A549 (cell line): ENCODE data around the gene RNF26. TPM values are rescaled to one million over a fixed set of nuclear protein-coding genes. Genes with fewer than 3 reads are reported as not detected.

ENCODE experiments used
- ATAC-seq, 2 experiments: fragments of 200-7000 bp in 1 of 2; fragments of >200 bp in 1 of 2; cut with Nextera tagmentation in 1 of 2; cut with Tn5 transposase in 1 of 2; 3 replicates each; pipeline versions ENCODE4 v1.8.0 to v1.9.1; 2018 to 2020; ENCODE audit warnings: mild to moderate bottlenecking in 1 of 2, moderate library complexity in 1 of 2
- CTCF ChIA-PET: fragments of 300-600 bp; sonication (Branson Sonifier 250); formaldehyde crosslinking; extraction: SDS; loops from one replicate; lab custom pipeline; 2021; ENCODE audit warnings: antibody characterized with exemption, inconsistent platforms; lab: Yijun Ruan, JAX
- POLR2A ChIA-PET: fragments of 350-600 bp; formaldehyde crosslinking; extraction: SDS; loops from one replicate; lab custom pipeline; 2021; ENCODE audit warnings: antibody characterized with exemption, inconsistent platforms; lab: Yijun Ruan, JAX
- DNase-seq, 2 experiments: peaks; one replicate each; pipeline versions ENCODE4 v3.0.0 to v3.0.0-alpha.2; 2011 to 2016; ENCODE audit warnings: low read depth in 1 of 2, low spot score in 1 of 2
- FAIRE-seq: peaks from 2 replicates; lab custom pipeline; 2011; peaks lifted over from hg19 to GRCh38; lab: Jason Lieb, UNC
- H3K27ac ChIP-seq, 2 experiments: fragments of >200 bp; sonication (Bioruptor Twin); formaldehyde crosslinking; 3 replicates each; pipeline ENCODE4 v1.5.1; 2016 to 2017
- H3K4me1 ChIP-seq: fragments of >200 bp; sonication (Bioruptor Twin); formaldehyde crosslinking; 3 replicates; pipeline ENCODE4 v1.6.1; 2016
- H3K4me2 ChIP-seq: fragments of >200 bp; sonication (Bioruptor Twin); formaldehyde crosslinking; 3 replicates; pipeline ENCODE4 v1.6.1; 2016
- H3K4me3 ChIP-seq: fragments of >200 bp; sonication (Bioruptor Twin); formaldehyde crosslinking; 3 replicates; pipeline ENCODE4 v1.5.1; 2016
- H3K9me3 ChIP-seq: fragments of >200 bp; sonication (Bioruptor Twin); formaldehyde crosslinking; 3 replicates; pipeline ENCODE4 v1.6.1; 2016
- CBX2 ChIP-seq: fragments of 200-600 bp; sonication (generic); IDR thresholded peaks from 2 replicates; pipeline ENCODE4 v1.6.1; 2016; ENCODE audit warnings: low read depth, mild to moderate bottlenecking, borderline replicate concordance
- CHD2 ChIP-seq: fragments of 150-350 bp; IDR thresholded peaks from 2 replicates; pipeline ENCODE4 v1.6.1; 2014; ENCODE audit warnings: low read length; ENCODE audit not compliant: partially characterized antibody
- EP300 ChIP-seq, 2 experiments: fragments of >200 bp; sonication (Bioruptor Twin); formaldehyde crosslinking; IDR thresholded peaks; 2 replicates in 1 of 2; 3 replicates in 1 of 2; pipeline ENCODE4 v1.6.1; 2016 to 2017
- FOSL2 ChIP-seq, 2 experiments: fragments of 450-650 bp in 1 of 2; fragments of >200 bp in 1 of 2; sonication (Bioruptor Twin) in 1 of 2; formaldehyde crosslinking; IDR thresholded peaks; 2 replicates each; pipeline versions ENCODE4 v1.5.0 to v1.6.1; 2016 to 2020; ENCODE audit warnings: mild to moderate bottlenecking in 1 of 2, moderate library complexity in 1 of 2
- HOXA7 ChIP-seq: fragments of 250-450 bp; sonication (Bioruptor Pico); IDR thresholded peaks from 2 replicates; pipeline ENCODE4 v1.5.0; 2020; ENCODE audit warnings: mild to moderate bottlenecking, moderate library complexity
- KDM1A ChIP-seq: fragments of 200-600 bp; sonication (generic); IDR thresholded peaks from 2 replicates; pipeline ENCODE4 v1.6.1; 2016; ENCODE audit warnings: low read depth, mild to moderate bottlenecking
- PHF8 ChIP-seq: fragments of 200-600 bp; sonication (generic); IDR thresholded peaks from 2 replicates; pipeline ENCODE4 v1.6.1; 2016; ENCODE audit warnings: low read depth, mild to moderate bottlenecking, antibody characterized with exemption, moderate library complexity, borderline replicate concordance
- RAD21 ChIP-seq, 2 experiments: fragments of >200 bp in 1 of 2; sonication (Bioruptor Twin) in 1 of 2; formaldehyde crosslinking in 1 of 2; IDR thresholded peaks in 1 of 2; conservative IDR thresholded peaks in 1 of 2; 2 replicates in 1 of 2; 3 replicates in 1 of 2; pipeline ENCODE4 v1.6.1; 2012 to 2018; ENCODE audit warnings: inconsistent platforms in 1 of 2
- RARB ChIP-seq: fragments of 250-450 bp; sonication (Bioruptor Pico); IDR thresholded peaks from 2 replicates; pipeline ENCODE4 v1.8.0; 2021; ENCODE audit warnings: mild to moderate bottlenecking, moderate library complexity
- RCOR1 ChIP-seq: fragments of 150-350 bp; IDR thresholded peaks from 2 replicates; pipeline ENCODE4 v1.6.1; 2014; ENCODE audit warnings: antibody characterized with exemption, low read length, low read depth
- RFX5 ChIP-seq: fragments of 450-650 bp; IDR thresholded peaks from 2 replicates; pipeline ENCODE4 v1.7.1; 2014; ENCODE audit warnings: antibody characterized with exemption, mild to moderate bottlenecking, moderate library complexity
- SMC3 ChIP-seq: fragments of >200 bp; sonication (Bioruptor Twin); formaldehyde crosslinking; IDR thresholded peaks from 3 replicates; pipeline ENCODE4 v1.6.1; 2018; ENCODE audit warnings: inconsistent platforms
- SREBF2 ChIP-seq: fragments of 450-650 bp; IDR thresholded peaks from 2 replicates; pipeline ENCODE4 v1.6.1; 2014; ENCODE audit warnings: mild to moderate bottlenecking, moderate library complexity
- TP53 ChIP-seq: fragments of 250-450 bp; sonication (Bioruptor Pico); IDR thresholded peaks from 2 replicates; pipeline ENCODE4 v1.5.0; 2021; ENCODE audit warnings: mild to moderate bottlenecking, moderate library complexity
- ZSCAN20 ChIP-seq: fragments of 250-450 bp; sonication (Bioruptor Pico); IDR thresholded peaks from 2 replicates; pipeline ENCODE4 v1.8.0; 2022; ENCODE audit warnings: mild to moderate bottlenecking, moderate library complexity
- WGBS: methylation state at CpG from one replicate; pipeline ENCODE4 v1.1.6; 2017; ENCODE audit errors: missing lambda C conversion rate; 5-methylcytosine and 5-hydroxymethylcytosine counted together
- polyA plus RNA-seq, 4 experiments: library from polyadenylated mRNA; depleted of rRNA in 3 of 4; stranded (reverse); fragments of >200 nt; fragmentation: RNase III in 1 of 4; extraction: RNeasy Plus Mini Kit Qiagen cat#74134 plus additional on column Dnase treatment in 1 of 4; gene quantifications; 2 replicates in 3 of 4; 3 replicates in 1 of 4; pipeline ENCODE4 v1.2.3, GENCODE V29; 2011 to 2017
- TF ChIP-seq, protein P1 (sequence below): IDR thresholded peaks from 2 replicates; pipeline ENCODE4 v1.6.1; 2012
- TF ChIP-seq, protein P2 (sequence below): IDR thresholded peaks from 2 replicates; pipeline ENCODE4 v1.6.1; 2012; ENCODE audit warnings: low read depth, borderline replicate concordance
- TF ChIP-seq, protein P3 (sequence below): fragments of >200 bp; sonication (Bioruptor Twin); formaldehyde crosslinking; IDR thresholded peaks from 3 replicates; pipeline ENCODE4 v1.5.1; 2016
- TF ChIP-seq, protein P4 (sequence below): fragments of >200 bp; sonication (Bioruptor Twin); formaldehyde crosslinking; IDR thresholded peaks from 2 replicates; pipeline ENCODE4 v1.6.1; 2016
- TF ChIP-seq, protein P5 (sequence below): fragments of 250-450 bp; sonication (Bioruptor Pico); IDR thresholded peaks from 2 replicates; pipeline ENCODE4 v1.5.0; 2021; ENCODE audit warnings: mild to moderate bottlenecking, moderate library complexity, borderline replicate concordance
- TF ChIP-seq, protein P6 (sequence below): fragments of 200-600 bp; sonication (generic); IDR thresholded peaks from 2 replicates; pipeline ENCODE4 v1.6.1; 2016; ENCODE audit warnings: antibody characterized with exemption, mild to moderate bottlenecking, moderate library complexity
- TF ChIP-seq, protein P7 (sequence below): IDR thresholded peaks from 2 replicates; pipeline ENCODE4 v1.6.1; 2012

Gene RNF26
- polyA plus RNA-seq, 2 of the 4 experiments (the other 2 are of a cell fraction): 23.5 to 26.5 TPM

DNA sequence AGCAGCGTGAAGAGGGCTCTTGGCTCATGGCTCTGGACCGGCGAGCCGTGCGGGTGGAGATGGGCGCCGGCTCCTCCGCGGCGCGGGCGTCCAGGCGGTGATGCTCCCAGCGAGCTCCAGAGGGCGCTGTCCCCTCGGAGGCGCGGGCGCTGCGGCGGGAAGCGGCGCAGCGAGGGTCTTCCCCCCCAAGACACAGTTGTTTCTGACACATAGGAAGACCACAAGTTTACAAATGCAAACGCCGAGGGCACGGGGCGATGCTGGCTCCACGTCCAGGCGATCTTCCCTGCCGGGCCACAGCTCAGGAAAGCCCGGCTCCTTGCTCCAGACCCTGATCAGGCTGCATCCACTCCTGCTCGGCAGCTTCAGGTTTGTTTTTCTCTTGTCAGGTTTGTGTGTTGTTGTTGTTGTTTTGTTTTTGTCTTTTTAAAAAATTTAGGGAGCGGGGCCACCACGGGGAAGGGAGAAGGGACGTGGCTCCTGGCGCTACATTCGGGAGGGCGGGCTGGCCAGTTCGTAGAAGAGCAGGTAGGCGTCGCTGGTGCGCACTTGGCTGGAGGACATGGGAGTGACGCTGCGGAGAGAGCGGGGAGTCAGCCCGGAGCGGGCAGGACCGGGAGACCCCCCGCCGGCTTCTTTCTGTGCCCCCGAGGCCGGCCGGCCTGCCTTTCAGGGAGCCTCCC, 22.2 kb downstream of the RNF26 start:
- Histone ChIP-seq H3K4me1 (peaks cover 30% of the 10 kb centered on the region), H3K9me3 (no peaks in the 10 kb centered on the region), H3K4me2 (peak overlapping the region; percentile 89), H3K27ac (peak overlapping the region; percentile 78 to 87), H3K4me3 (peak overlapping the region; percentile 57)
- WGBS: 2% methylated on average over 41 of the region's 54 CpGs
- CTCF ChIA-PET: interaction anchor here (0.6 to 5.1 kb wide), 40 partner anchors 9 to 752 kb away, joined by 3 to 341 read pairs (median 4); partner anchors contain the start of genes C1QTNF5, MCAM, MFRP and RNF26
- ATAC-seq (peak; percentile 82 to 89), FAIRE-seq (no peak), DNase-seq (peak; percentile 70 to 90)
- TF ChIP-seq SMC3: peak; percentile 80
- TF ChIP-seq HOXA7: no peak
- TF ChIP-seq, protein P1, sequence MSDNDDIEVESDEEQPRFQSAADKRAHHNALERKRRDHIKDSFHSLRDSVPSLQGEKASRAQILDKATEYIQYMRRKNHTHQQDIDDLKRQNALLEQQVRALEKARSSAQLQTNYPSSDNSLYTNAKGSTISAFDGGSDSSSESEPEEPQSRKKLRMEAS: peak; percentile 67
- TF ChIP-seq, protein P2, sequence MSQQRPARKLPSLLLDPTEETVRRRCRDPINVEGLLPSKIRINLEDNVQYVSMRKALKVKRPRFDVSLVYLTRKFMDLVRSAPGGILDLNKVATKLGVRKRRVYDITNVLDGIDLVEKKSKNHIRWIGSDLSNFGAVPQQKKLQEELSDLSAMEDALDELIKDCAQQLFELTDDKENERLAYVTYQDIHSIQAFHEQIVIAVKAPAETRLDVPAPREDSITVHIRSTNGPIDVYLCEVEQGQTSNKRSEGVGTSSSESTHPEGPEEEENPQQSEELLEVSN: peak; percentile 39; the same call in 1 of the 2 replicates
- TF ChIP-seq, protein P3, sequence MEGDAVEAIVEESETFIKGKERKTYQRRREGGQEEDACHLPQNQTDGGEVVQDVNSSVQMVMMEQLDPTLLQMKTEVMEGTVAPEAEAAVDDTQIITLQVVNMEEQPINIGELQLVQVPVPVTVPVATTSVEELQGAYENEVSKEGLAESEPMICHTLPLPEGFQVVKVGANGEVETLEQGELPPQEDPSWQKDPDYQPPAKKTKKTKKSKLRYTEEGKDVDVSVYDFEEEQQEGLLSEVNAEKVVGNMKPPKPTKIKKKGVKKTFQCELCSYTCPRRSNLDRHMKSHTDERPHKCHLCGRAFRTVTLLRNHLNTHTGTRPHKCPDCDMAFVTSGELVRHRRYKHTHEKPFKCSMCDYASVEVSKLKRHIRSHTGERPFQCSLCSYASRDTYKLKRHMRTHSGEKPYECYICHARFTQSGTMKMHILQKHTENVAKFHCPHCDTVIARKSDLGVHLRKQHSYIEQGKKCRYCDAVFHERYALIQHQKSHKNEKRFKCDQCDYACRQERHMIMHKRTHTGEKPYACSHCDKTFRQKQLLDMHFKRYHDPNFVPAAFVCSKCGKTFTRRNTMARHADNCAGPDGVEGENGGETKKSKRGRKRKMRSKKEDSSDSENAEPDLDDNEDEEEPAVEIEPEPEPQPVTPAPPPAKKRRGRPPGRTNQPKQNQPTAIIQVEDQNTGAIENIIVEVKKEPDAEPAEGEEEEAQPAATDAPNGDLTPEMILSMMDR: peak; percentile 90
- TF ChIP-seq RAD21 (conservative IDR thresholded peaks at IDR 0.05 in 1 of 2, IDR thresholded peaks at IDR 0.05 in 1 of 2): peak; percentile 60 to 79
- TF ChIP-seq EP300 (IDR thresholded peaks at IDR 0.05): no peak
- no peak for TF ChIP-seq TP53 (CRISPR knock-in tag)
- POLR2A ChIA-PET: no interaction called here

DNA sequence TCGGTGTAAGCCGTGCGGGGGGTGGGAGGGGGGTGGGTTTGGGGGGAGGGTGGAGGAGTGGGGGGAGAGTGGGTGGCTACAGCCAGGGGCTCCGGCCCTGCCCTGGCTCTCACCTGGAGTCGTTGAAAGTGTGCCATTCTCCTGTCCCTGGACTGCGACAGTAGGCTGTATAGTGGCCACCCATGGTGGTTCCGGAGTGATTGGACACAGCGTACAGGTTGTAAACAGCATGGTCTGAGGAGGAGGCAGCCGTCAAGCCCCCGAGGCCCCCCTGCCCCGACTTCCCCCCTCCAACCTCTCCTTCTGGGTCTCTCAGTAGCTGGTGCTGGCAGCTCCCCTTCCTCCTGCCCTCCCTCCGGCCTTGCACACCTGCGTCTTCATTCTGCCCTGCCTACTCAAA, 22.7 kb downstream of the RNF26 start:
- Histone ChIP-seq H3K4me1 (peaks cover 36% of the 10 kb centered on the region), H3K4me3 (peak overlapping the region; percentile 57), H3K9me3 (no peaks in the 10 kb centered on the region), H3K4me2 (peak overlapping the region; percentile 89), H3K27ac (peak overlapping the region; percentile 78 to 87)
- WGBS: 65% methylated on average over 7 of the region's 13 CpGs
- FAIRE-seq: no peak
- CTCF ChIA-PET: interaction anchor here (0.9 to 5.1 kb wide), 19 partner anchors 8 to 751 kb away, joined by 3 to 341 read pairs (median 6); partner anchors contain the start of genes C1QTNF5, MCAM, MFRP and USP2
- DNase-seq: no peak
- peak in 1 of 2 experiments; percentile 12; a peak in 2 of 6 replicates for ATAC-seq
- POLR2A ChIA-PET: no interaction called here
- TF ChIP-seq HOXA7 (no peak), PHF8 (no peak), RFX5 (no peak), ZSCAN20 (no peak), CBX2 (no peak), CHD2 (no peak), SREBF2 (no peak), KDM1A (no peak), RCOR1 (no peak), FOSL2 (IDR thresholded peaks at IDR 0.05) (no peak), FOSL2 (CRISPR knock-in tag; IDR thresholded peaks at IDR 0.05) (no peak), RARB (no peak)
- TF ChIP-seq, protein P4, sequence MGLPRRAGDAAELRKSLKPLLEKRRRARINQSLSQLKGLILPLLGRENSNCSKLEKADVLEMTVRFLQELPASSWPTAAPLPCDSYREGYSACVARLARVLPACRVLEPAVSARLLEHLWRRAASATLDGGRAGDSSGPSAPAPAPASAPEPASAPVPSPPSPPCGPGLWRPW: no peak
- TF ChIP-seq, protein P5, sequence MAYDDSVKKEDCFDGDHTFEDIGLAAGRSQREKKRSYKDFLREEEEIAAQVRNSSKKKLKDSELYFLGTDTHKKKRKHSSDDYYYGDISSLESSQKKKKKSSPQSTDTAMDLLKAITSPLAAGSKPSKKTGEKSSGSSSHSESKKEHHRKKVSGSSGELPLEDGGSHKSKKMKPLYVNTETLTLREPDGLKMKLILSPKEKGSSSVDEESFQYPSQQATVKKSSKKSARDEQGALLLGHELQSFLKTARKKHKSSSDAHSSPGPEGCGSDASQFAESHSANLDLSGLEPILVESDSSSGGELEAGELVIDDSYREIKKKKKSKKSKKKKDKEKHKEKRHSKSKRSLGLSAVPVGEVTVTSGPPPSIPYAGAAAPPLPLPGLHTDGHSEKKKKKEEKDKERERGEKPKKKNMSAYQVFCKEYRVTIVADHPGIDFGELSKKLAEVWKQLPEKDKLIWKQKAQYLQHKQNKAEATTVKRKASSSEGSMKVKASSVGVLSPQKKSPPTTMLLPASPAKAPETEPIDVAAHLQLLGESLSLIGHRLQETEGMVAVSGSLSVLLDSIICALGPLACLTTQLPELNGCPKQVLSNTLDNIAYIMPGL (CRISPR knock-in tag): no peak
- TF ChIP-seq, protein P6, sequence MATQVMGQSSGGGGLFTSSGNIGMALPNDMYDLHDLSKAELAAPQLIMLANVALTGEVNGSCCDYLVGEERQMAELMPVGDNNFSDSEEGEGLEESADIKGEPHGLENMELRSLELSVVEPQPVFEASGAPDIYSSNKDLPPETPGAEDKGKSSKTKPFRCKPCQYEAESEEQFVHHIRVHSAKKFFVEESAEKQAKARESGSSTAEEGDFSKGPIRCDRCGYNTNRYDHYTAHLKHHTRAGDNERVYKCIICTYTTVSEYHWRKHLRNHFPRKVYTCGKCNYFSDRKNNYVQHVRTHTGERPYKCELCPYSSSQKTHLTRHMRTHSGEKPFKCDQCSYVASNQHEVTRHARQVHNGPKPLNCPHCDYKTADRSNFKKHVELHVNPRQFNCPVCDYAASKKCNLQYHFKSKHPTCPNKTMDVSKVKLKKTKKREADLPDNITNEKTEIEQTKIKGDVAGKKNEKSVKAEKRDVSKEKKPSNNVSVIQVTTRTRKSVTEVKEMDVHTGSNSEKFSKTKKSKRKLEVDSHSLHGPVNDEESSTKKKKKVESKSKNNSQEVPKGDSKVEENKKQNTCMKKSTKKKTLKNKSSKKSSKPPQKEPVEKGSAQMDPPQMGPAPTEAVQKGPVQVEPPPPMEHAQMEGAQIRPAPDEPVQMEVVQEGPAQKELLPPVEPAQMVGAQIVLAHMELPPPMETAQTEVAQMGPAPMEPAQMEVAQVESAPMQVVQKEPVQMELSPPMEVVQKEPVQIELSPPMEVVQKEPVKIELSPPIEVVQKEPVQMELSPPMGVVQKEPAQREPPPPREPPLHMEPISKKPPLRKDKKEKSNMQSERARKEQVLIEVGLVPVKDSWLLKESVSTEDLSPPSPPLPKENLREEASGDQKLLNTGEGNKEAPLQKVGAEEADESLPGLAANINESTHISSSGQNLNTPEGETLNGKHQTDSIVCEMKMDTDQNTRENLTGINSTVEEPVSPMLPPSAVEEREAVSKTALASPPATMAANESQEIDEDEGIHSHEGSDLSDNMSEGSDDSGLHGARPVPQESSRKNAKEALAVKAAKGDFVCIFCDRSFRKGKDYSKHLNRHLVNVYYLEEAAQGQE: no peak
- TF ChIP-seq, protein P3: no peak
- TF ChIP-seq, protein P7, sequence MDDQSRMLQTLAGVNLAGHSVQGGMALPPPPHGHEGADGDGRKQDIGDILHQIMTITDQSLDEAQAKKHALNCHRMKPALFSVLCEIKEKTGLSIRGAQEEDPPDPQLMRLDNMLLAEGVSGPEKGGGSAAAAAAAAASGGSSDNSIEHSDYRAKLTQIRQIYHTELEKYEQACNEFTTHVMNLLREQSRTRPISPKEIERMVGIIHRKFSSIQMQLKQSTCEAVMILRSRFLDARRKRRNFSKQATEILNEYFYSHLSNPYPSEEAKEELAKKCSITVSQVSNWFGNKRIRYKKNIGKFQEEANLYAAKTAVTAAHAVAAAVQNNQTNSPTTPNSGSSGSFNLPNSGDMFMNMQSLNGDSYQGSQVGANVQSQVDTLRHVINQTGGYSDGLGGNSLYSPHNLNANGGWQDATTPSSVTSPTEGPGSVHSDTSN: no peak
